HEK293T (cell line): ENCODE measurements around the gene MAD1L1.

Source experiments
- FOXM1 ChIP-seq: fragments of 450-650 bp; IDR thresholded peaks from 2 replicates; pipeline ENCODE4 v1.6.1; 2017; ENCODE audit warnings: mild to moderate bottlenecking, borderline replicate concordance
- HDGF ChIP-seq: fragments of 450-650 bp; IDR thresholded peaks from 2 replicates; pipeline ENCODE4 v1.6.1; 2017; ENCODE audit warnings: antibody characterized with exemption, borderline replicate concordance
- TF ChIP-seq, protein P1 (sequence below): fragments of 450-650 bp; IDR thresholded peaks from 2 replicates; pipeline ENCODE4 v1.6.1; 2016

DNA sequence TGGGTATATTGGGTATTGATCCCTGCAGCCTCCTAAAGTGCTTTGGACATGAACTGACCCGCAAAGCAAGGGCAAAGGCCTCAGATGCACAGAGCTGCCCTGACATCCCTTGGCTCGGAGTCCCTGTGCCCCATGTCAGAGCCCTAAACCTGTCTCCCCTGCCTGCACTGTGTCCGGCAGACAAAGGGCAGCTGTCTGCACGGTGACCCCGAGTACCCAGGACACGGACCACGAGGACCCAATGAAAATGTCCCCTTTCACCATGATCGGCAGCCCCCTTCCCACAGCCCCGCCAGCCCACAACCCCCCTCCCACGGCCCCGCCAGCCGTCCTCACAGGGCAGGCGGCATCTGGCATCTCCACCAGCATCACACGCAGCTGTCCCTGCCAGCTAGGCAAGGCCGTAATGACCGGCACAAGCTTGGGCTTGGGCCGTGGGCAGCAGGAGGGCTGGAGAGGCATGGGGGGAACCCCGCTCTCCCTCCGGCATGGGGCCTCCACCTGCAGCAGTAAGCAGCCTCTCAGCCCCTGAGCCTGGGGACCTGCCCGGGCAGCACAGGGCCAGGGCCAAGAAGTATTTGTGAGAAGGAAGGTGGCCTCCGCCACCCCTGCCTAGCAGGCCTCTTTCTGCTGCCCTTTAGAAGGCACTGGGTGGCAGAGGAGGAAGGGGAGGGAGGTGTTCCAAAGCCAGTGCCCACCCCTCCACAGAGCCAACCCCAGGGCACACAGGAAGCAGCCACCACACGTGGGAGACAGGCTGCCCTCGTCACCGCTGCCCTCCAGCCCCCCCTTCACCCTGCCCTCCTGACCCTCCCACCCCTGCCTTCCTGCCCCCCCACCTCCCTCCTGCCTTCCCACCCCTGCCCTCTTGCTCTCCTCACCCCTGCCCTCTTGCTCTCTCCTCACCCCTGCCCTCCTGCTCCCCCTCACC is 19.4 kb upstream of the MAD1L1 start:
- TF ChIP-seq FOXM1 (no peak), HDGF (no peak)
- TF ChIP-seq, protein P1, sequence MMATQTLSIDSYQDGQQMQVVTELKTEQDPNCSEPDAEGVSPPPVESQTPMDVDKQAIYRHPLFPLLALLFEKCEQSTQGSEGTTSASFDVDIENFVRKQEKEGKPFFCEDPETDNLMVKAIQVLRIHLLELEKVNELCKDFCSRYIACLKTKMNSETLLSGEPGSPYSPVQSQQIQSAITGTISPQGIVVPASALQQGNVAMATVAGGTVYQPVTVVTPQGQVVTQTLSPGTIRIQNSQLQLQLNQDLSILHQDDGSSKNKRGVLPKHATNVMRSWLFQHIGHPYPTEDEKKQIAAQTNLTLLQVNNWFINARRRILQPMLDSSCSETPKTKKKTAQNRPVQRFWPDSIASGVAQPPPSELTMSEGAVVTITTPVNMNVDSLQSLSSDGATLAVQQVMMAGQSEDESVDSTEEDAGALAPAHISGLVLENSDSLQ, result no peak
